Measurements from ENCODE around the gene SMG9.

The SMG9 gene

GRCh38 chr19:43754253-43754502 lies 584 bp downstream of the SMG9 start:
- no peak for DNase-seq (ENCODE audit: low read depth in 2 of 2)

- DNase-seq (ENCODE audit: low read depth in 2 of 2): no peak
Observed at GRCh38 chr19:43752287-43752875, 2.4 kb downstream of the SMG9 start.

GRCh38 chr19:43751466-43752220 lies 3.1 kb downstream of the SMG9 start:
- DNase-seq (ENCODE audit: low read depth in 2 of 2): no peak

GRCh38 chr19:43749898-43750297 lies 4.9 kb downstream of the SMG9 start:
- DNase-seq (ENCODE audit: low read depth in 2 of 2): no peak

GRCh38 chr19:43749152-43749551 lies 5.6 kb downstream of the SMG9 start:
- DNase-seq (ENCODE audit: low read depth in 2 of 2): no peak

- DNase-seq (ENCODE audit: low read depth in 2 of 2): no peak
Observed at GRCh38 chr19:43748685-43749084, 6.1 kb downstream of the SMG9 start.

- DNase-seq (ENCODE audit: low read depth in 2 of 2): no peak
Observed at GRCh38 chr19:43748205-43748594, 6.6 kb downstream of the SMG9 start.

GRCh38 chr19:43747557-43748204 lies 7.1 kb downstream of the SMG9 start:
- no peak for DNase-seq (ENCODE audit: low read depth in 2 of 2)

- DNase-seq (ENCODE audit: low read depth in 2 of 2): no peak
Observed at GRCh38 chr19:43743059-43743458, 11.7 kb downstream of the SMG9 start.

GRCh38 chr19:43741075-43741825 lies 13.5 kb downstream of the SMG9 start:
- no peak for DNase-seq (ENCODE audit: low read depth in 2 of 2)

GRCh38 chr19:43739439-43740235 lies 15.1 kb downstream of the SMG9 start:
- DNase-seq (ENCODE audit: low read depth in 2 of 2): no peak

GRCh38 chr19:43738780-43739211 lies 16.0 kb downstream of the SMG9 start:
- DNase-seq (ENCODE audit: low read depth in 2 of 2): no peak

- DNase-seq (ENCODE audit: low read depth in 2 of 2): no peak
Observed at GRCh38 chr19:43735957-43736356, 18.8 kb downstream of the SMG9 start.

- DNase-seq (ENCODE audit: low read depth in 2 of 2): no peak
Observed at GRCh38 chr19:43735013-43735412, 19.7 kb downstream of the SMG9 start.

- no peak for DNase-seq (ENCODE audit: low read depth in 2 of 2)
Observed at GRCh38 chr19:43731846-43732245, 22.9 kb downstream of the SMG9 start.

GRCh38 chr19:43731346-43731745 lies 23.4 kb downstream of the SMG9 start:
- DNase-seq (ENCODE audit: low read depth in 2 of 2): no peak

- DNase-seq (ENCODE audit: low read depth in 2 of 2): no peak
Observed at GRCh38 chr19:43729919-43730318, 24.8 kb downstream of the SMG9 start.

- DNase-seq (ENCODE audit: low read depth in 2 of 2): no peak
Observed at GRCh38 chr19:43727593-43727853, 27.2 kb downstream of the SMG9 start.

GRCh38 chr19:43726736-43727592 lies 27.8 kb downstream of the SMG9 start:
- no peak for DNase-seq (ENCODE audit: low read depth in 2 of 2)

- no peak for DNase-seq (ENCODE audit: low read depth in 2 of 2)
Observed at GRCh38 chr19:43725468-43725867, 29.3 kb downstream of the SMG9 start.

- no peak for DNase-seq (ENCODE audit: low read depth in 2 of 2)
Observed at GRCh38 chr19:43724896-43725295, 29.9 kb downstream of the SMG9 start.
